UCSD-AML1 (cell line): ENCODE results near the gene TMEM176A.
"Not testable (repeated sequence)": the region's sequence is repeated elsewhere in the genome, so short reads cannot be mapped to it uniquely, and the experiment has no call there.

ENCODE experiments used
- DNase-seq: peaks from one replicate; lab custom pipeline; 2025; ENCODE audit not compliant: unreplicated experiment; lab: John Stamatoyannopoulos, UW

Gene TMEM176A

GRCh38 chr7:150788474-150789269 is 11.9 kb upstream of the TMEM176A start:
- DNase-seq = no peak

DNA sequence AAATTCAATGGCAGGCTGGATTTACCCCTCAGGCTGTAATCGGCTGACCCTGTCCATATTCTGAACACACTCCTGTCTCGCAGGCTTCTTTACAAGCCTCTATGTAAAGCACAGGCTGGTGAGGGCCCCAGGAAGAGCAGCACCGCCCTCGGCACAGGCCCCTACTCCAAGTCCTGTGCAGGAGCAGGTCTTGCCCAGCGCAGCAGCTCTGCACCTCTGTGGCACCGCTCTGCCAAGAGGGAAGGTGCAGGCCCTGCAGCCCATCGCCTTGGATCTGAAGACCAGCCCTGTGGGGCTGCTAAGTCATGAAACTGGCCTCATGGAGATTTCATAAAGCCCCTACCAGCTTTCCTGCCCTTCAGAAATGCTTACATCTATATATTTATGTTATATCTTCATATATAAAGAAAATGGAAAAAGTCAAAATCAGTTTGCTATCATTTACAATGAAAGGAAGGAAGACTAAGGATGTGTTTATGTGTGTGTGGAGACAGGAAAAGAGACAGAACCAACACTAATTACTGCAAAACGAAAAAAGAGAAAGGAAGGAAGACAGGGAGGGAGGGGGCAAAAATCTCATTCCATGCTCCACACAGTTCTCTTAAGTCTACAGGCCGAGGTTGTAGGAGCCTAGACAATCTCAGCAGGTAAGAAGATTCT is 10.0 kb upstream of the TMEM176A start:
- DNase-seq = no peak

DNA sequence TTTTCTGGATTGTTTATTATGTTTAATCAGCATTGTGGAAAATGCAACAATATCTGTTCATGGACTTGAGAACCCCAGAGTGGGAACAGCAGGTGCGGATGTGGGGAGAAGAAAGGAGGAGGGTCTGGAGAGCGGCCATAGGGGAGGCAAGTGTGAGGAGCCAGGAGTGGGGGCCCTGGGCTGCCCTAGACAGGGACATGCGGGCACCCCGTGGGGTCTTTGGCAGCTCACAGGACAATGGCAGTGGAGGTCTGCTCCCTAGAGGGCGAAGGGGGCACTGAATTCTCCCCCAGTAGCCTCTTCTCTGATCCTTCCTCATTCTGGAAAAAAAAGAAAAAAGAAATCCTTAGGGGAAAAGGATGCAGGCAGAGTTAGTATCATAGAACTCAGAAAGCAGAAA is 9.3 kb upstream of the TMEM176A start:
- no peak for DNase-seq

DNA sequence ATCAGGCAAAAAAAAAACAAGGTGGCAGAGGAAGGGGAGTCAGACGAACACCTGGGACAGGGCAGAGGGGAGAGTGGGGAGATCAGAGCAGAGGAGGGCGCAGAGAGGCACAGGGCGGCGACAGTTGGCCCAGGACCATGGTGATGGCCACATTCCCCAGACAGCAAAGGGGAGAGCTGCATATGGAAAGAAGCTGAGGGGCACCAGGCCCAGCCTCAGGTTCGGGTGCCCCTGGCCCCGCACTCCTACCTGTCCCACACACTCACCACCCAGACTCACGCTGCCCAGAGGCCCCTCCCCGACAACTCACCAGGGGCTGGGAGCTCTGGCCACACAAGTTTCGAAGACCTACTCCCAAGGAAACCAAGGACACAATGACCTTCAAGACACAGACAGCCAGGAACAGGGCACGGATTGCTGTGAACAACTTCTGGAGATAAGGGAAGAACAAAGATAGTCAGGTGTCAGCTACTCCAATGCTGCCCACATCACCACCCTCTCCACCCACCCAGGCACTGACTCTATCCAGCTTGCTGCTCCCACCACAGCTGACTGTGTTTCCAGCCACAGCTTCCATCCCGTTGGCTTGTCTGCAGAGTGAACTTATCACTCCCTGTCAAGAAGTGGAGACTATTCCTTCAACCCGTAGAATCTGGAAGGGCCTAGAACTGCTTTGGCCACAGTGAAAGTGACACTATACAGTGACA is 8.7 kb upstream of the TMEM176A start:
- DNase-seq = no peak

DNA sequence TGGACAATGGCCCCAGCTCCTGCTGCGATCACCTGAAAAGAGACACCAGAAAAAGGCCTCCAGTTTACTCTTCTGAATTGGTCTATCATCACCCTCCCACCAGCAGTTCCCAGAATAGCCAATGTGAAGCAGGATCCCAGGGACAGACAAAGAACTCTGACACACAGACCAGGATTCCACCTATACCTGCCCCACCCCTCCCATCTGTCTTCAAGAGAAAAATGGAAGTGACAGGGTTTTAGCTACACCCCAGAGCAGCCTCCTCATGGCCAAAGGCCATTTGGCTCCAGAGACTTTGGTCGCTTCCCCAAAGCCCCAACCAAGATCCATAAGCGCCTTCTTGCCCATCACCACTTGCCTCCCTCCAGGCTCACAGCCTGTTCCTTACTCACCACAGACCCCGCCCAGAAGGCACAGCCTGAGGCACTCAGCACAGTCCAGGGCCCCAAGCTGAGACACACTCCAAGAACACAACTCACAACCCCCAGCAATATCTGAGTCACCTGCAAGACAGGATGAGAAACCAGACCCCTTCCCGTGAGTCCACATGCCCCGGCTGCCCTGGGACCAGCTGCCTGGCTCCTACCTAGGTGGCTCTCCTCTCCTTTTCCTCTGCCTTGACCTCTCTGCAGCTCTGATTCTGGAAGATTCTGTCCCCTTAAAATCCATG is 6.9 kb upstream of the TMEM176A start:
- no peak for DNase-seq

- DNase-seq = no peak
Measured at GRCh38 chr7:150797661-150798060, 2.9 kb upstream of the TMEM176A start.

DNA sequence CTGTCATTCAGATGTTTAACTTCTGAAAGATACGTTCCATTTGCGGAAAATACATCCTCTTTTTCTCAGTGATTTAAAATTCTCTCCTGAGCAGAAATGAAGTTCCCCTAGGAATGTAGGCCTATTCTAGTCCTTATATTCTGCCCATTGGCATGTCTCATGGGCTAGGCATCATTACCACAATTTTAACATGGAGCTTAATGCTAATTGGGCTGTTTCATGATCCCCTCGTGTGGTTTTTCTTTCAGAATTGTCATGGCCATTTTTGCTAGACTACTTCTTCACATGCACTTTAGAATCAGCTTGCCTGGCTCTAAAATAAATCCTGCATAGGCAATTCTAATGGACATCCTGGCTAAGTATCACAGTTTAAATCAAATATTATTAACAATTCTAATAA is 1.4 kb upstream of the TMEM176A start:
- no peak for DNase-seq

GRCh38 chr7:150799741-150800580 is 608 bp upstream of the TMEM176A start, which contains the start of gene TMEM176B:
TSS of gene TMEM176B (minus strand) at chr7:150800364. CDS start at chr7:150796569, 3,795 bp downstream.
- no peak for DNase-seq

- DNase-seq = no peak
Measured at GRCh38 chr7:150801242-150801945, 825 bp downstream of the TMEM176A start.

DNA sequence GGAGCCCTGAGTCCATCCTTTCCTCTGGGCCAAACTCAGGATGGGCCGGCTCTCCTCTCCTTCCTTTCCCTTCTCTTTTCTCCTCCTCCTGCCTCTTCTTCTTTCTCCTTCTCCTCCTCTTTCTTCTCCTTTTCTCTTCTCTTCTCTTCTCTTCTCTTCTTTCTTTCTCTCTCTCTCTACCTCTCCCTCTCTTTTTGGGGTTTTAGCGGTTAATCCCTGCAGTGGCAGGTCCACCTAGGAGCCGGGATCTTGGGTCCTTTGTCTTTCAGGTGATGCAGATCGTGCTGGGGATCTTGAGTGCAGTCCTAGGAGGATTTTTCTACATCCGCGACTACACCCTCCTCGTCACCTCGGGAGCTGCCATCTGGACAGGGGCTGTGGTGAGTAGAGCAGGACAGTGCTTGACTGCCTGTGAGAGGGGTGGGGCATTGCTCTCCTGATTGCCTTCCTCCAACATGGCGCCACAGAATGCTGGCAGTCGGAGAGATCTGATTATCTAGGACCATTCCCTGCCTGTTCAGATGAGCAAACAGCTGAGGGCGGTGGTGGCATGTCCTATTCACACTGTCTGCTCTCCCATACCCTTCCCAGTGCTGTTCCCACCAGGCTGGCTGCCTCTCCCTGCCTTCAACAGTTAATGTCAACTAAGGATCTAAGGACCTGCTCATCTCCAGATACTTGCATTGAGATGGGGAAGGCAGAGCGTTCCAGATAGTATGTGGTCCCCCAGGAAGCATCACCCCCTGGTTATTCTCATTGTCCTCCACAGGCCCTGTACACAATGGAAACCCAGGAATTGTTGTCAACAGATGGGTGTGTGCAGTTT is 1.6 kb downstream of the TMEM176A start:
- DNase-seq = no peak

DNA sequence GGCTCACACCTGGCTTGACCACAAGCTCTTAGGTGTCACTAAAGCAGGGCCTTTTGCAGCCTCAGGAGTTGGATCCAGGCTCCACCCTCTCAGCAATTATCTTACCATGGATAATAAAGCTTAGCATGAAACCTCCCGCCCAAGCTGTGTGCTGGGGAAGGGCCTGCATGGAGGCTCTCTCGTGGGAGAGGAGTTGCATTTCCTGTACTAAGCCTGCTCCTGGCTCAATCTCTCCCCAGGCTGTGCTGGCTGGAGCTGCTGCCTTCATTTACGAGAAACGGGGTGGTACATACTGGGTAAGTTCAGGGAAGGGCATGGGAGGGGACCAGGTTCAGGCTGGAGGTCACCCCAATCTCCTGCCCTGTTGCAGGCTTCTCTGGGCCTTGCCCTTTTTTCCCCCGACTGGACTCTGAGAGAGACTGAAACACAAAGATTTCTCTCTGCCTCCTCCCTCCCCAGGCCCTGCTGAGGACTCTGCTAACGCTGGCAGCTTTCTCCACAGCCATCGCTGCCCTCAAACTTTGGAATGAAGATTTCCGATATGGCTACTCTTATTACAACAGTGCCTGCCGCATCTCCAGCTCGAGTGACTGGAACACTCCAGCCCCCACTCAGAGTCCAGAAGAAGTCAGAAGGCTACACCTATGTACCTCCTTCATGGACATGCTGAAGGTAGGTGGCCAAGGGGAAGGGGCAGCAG is 2.7 kb downstream of the TMEM176A start:
- DNase-seq = no peak

- no peak for DNase-seq
Measured at GRCh38 chr7:150804802-150805201, 4.2 kb downstream of the TMEM176A start.

DNA sequence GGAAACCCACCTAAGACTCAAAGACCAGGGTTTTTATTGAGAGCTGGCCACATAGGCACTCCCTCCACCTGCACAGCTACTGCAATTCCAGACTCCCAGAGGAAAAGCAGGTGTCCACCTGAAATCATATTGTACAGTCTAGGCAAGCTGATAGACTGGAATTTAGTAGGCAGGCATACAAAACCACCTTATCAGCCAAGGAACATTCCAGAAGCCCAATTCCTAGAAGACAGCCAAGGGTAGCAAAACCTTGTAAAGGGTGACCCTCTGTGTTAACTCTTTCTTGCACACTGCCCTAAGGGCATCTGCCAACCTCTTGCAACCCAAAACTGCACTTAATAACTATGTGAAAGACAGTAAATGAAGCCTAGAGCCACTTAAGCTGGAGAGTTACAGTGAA is 5.3 kb downstream of the TMEM176A start:
- DNase-seq = no peak

- no peak for DNase-seq
Measured at GRCh38 chr7:150806454-150806853, 5.9 kb downstream of the TMEM176A start.

- no peak for DNase-seq
Measured at GRCh38 chr7:150806863-150807262, 6.3 kb downstream of the TMEM176A start.

DNA sequence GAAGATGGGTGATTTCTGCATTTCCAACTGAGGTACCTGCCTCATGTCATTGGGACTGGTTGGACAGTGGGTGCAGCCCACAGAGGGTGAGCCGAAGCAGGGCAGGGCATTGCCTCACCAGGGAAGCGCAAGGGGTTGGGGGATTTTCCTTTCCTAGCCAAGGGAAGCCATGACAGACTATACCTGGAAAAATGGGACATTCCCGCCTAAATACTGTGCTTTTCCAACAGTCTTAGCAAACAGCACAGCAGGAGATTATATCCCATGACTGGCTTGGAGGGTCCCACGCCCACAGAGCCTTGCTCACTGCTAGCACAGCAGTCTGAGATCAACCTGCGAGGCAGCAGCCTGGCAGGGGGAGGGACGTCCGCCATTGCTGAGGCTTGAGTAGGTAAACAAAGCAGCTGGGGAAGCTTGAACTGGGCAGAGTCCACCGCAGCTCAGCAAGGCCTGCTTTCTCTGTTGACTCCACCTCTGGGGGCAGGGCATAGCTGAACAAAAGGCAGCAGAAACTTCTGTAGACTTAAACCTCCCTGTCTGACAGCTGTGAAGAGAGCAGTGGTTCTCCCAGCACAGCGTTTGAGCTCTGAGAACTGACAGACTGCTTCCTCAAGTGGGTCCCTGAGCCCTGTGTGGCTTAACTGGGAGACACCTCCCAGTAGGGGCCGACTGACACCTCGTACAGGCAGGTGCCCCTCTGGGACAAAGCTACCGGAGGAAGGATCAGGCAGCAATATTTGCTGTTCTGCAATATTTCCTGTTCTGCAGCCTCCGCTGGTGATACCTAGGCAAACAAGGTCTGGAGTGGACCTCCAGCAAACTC is 7.3 kb downstream of the TMEM176A start:
- not testable (repeated sequence) for DNase-seq

DNA sequence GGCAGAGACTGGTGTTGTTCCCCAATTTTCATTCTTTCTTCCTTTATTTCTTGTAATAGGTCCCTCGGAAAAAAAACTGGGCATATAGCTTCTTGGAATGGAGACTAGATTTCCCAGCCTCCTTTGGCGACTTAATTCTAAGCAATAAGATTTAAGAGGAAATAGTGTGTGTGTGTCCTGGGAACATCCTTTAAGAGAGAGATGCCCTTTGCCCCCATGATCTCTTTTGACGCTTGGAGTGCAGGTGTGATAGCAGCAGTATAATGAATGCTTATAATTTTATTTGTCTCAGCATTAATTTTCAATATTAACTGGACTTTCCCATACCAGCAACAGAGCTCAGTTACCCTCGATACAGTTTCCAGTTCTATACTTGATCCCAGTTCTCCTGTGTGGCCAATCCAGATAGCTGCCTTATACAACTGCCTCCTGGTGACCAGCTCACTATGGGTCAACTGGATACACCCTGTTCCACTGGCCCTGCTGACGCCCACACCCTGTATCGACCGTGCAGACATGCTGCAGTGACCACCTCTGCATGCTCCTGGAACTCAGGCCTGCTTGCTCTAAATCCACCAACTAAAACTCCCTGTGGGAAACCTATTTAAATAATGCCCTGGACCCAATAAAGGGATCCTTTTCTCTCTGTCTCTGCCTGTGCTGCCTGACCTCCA is 13.9 kb downstream of the TMEM176A start:
- DNase-seq = no peak
